ENCODE data around the gene ACP4. TPM values are rescaled to one million over a fixed set of nuclear protein-coding genes. Genes with fewer than 3 reads are reported as not detected.

Gene ACP4
- total and polyA plus RNA-seq, 2 experiments from 2014 or later = not detected

DNA sequence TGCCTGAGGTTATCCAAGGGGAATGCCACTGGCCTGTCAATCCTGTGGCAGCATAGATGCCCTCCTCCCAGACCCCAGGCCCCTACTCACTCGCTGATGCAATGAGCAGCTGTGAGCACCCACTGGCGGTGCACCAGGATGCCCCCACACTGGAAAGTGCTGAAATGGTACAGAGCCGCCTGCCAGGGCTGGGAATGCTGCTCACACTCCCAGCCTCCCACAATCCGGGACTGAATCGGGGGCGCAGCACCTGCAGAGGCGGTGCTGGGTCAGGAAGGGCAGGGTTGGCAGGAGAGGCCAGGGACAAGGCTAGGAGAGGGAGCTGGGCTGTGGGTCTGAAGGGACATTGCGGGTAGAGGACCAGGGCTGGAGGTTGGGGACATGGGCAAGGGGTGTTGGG is 31.4 kb downstream of the ACP4 start:
- Histone ChIP-seq H3K27ac (no peak overlapping the region), H2AFZ (no peak overlapping the region), H3K9ac (no peak overlapping the region), H3K9me2 (ENCODE audit: insufficient read depth) (no peaks in the 10 kb centered on the region), H3K4me2 (ENCODE audit: unreplicated experiment) (no peak overlapping the region), H3K79me2 (ENCODE audit: insufficient read depth) (no peaks in the 10 kb centered on the region), H3F3A (ENCODE audit: insufficient read depth) (no peaks in the 10 kb centered on the region), H4K20me1 (ENCODE audit: insufficient read depth) (no peaks in the 10 kb centered on the region), H3K36me3 (ENCODE audit: low read depth) (no peaks in the 10 kb centered on the region), H3K27me3 (replicated peaks; ENCODE audit: insufficient read depth) (peaks cover 42% of the 10 kb centered on the region), H3K4me1 (ENCODE audit: insufficient read depth) (no peaks in the 10 kb centered on the region), H3K9me3 (ENCODE audit: low read depth) (no peaks in the 10 kb centered on the region), H3K4me3 (no peak overlapping the region)
- DNase-seq = no peak
- in situ Hi-C loops (cut with MboI) = no loop called here
- WGBS, 2 experiments (ENCODE audit: low coverage in 1 of 2, low lambda C conversion rate in 2 of 2, missing lambda C conversion rate in 2 of 2) = 43 to 49% methylated on average over 8 of the region's 8 CpGs
- no peak for TF ChIP-seq EZH2 (IDR thresholded peaks at IDR 0.05; ENCODE audit: insufficient read depth, poor library complexity, severe bottlenecking)
- no peak for TF ChIP-seq EZH2phosphoT487 (IDR thresholded peaks at IDR 0.05; ENCODE audit: insufficient read depth, low read depth)

DNA sequence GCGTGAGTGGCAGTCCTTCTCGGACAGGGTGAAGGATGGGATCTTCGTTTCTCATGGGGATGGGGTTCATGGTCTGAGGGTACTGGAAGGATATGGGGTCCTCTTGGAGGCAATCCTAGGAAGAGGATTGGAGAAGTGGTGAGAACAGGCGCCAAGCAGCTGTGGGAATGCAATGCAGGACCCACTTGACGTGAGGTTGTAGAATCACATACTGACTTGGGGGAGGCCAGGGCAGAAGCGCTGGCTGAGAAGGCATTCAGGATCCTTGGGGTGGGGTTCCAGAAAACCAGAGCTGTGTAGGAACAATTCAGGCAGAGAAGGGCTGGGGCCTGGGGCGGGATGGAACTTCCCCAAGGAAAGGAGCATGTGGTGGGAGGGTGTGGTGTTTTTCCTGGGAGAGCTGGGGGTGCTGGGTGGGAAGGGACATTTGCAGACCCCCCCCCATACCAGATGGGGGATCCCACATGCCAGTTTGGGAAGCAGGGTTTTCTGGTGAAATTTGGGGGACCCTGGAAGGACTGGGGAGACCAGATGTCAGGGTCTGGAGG is 32.5 kb downstream of the ACP4 start:
- WGBS, 2 experiments (ENCODE audit: low coverage in 1 of 2, low lambda C conversion rate in 2 of 2, missing lambda C conversion rate in 2 of 2) = 39 to 43% methylated on average over 7 of the region's 7 CpGs
- in situ Hi-C loops (cut with MboI) = no loop called here
- no peak for TF ChIP-seq EZH2phosphoT487 (IDR thresholded peaks at IDR 0.05; ENCODE audit: insufficient read depth, low read depth)
- H3K9me2 ChIP-seq (ENCODE audit: insufficient read depth) = no peaks in the 10 kb centered on the region
- no peak overlapping the region for H3K27ac ChIP-seq
- H3F3A ChIP-seq (ENCODE audit: insufficient read depth) = no peaks in the 10 kb centered on the region
- H3K79me2 ChIP-seq (ENCODE audit: insufficient read depth) = no peaks in the 10 kb centered on the region
- H3K4me2 ChIP-seq (ENCODE audit: unreplicated experiment) = no peak overlapping the region
- H3K9ac ChIP-seq = no peak overlapping the region
- no peak overlapping the region for H2AFZ ChIP-seq
- no peaks in the 10 kb centered on the region for H3K9me3 ChIP-seq (ENCODE audit: low read depth)
- peaks cover 41% of the 10 kb centered on the region for H3K27me3 ChIP-seq (replicated peaks; ENCODE audit: insufficient read depth)
- DNase-seq = no peak
- H3K4me1 ChIP-seq (ENCODE audit: insufficient read depth) = no peaks in the 10 kb centered on the region
- H4K20me1 ChIP-seq (ENCODE audit: insufficient read depth) = no peaks in the 10 kb centered on the region
- H3K36me3 ChIP-seq (ENCODE audit: low read depth) = no peaks in the 10 kb centered on the region
- no peak overlapping the region for H3K4me3 ChIP-seq

DNA sequence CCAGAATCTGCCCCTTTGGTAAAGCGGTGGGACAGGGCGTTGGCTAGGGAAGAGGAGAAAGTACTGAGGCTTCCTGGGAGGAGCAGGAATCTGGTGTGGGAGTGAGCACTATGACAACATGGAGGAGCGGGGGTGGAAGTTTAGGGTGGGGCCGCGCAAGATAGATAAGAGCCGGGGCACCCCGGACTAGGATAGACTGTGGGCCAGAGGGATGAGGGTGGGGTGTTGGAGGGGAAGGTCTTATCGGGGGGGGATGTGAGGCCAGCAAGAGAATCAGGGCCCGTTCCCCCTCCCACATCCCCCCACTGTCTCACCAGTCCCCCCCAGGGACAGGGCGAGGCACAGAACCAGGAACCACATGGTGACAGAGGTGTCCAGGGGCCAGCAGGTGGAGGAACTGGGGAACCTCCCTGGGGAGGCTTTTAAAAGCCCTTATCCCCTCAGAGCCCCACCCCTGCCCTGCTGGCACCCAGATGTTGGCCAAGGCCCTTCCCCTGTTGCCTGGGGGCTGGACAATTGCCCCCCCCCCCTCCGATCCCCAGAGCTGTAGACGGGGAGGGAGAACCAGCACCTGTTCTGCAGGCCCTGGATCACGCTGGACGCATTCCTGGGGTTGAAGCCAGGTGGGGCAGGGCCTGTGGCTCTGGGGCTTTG is 33.3 kb downstream of the ACP4 start, which contains the start of gene KLK1:
Gene KLK1 (minus strand): TSS at position 399 of the 654 bp plus-strand sequence. CDS start 39 bp downstream, at position 360.
- in situ Hi-C loops (cut with MboI) = no loop called here
- no peaks in the 10 kb centered on the region for H4K20me1 ChIP-seq (ENCODE audit: insufficient read depth)
- no peaks in the 10 kb centered on the region for H3F3A ChIP-seq (ENCODE audit: insufficient read depth)
- no peak for DNase-seq
- H3K9ac ChIP-seq = no peak within 1 kb of the TSS
- no peaks in the 10 kb centered on the region for H3K36me3 ChIP-seq (ENCODE audit: low read depth)
- TF ChIP-seq EZH2 (IDR thresholded peaks at IDR 0.05; ENCODE audit: insufficient read depth, poor library complexity, severe bottlenecking) (no peak), EZH2phosphoT487 (IDR thresholded peaks at IDR 0.05; ENCODE audit: insufficient read depth, low read depth) (no peak)
- H2AFZ ChIP-seq = no peak within 1 kb of the TSS
- H3K79me2 ChIP-seq (ENCODE audit: insufficient read depth) = no peaks in the 10 kb centered on the region
- 27 to 31% methylated on average over 10 to 14 of the region's 14 CpGs for WGBS, 2 experiments (ENCODE audit: low coverage in 1 of 2, low lambda C conversion rate in 2 of 2, missing lambda C conversion rate in 2 of 2)
- no peaks in the 10 kb centered on the region for H3K4me1 ChIP-seq (ENCODE audit: insufficient read depth)
- H3K27ac ChIP-seq = no peak within 1 kb of the TSS
- no peaks in the 10 kb centered on the region for H3K9me2 ChIP-seq (ENCODE audit: insufficient read depth)
- H3K4me3 ChIP-seq = no peak within 1 kb of the TSS
- H3K27me3 ChIP-seq (replicated peaks; ENCODE audit: insufficient read depth) = peaks cover 37% of the 10 kb centered on the region
- H3K4me2 ChIP-seq (ENCODE audit: unreplicated experiment) = no peak within 1 kb of the TSS
- no peaks in the 10 kb centered on the region for H3K9me3 ChIP-seq (ENCODE audit: low read depth)

DNA sequence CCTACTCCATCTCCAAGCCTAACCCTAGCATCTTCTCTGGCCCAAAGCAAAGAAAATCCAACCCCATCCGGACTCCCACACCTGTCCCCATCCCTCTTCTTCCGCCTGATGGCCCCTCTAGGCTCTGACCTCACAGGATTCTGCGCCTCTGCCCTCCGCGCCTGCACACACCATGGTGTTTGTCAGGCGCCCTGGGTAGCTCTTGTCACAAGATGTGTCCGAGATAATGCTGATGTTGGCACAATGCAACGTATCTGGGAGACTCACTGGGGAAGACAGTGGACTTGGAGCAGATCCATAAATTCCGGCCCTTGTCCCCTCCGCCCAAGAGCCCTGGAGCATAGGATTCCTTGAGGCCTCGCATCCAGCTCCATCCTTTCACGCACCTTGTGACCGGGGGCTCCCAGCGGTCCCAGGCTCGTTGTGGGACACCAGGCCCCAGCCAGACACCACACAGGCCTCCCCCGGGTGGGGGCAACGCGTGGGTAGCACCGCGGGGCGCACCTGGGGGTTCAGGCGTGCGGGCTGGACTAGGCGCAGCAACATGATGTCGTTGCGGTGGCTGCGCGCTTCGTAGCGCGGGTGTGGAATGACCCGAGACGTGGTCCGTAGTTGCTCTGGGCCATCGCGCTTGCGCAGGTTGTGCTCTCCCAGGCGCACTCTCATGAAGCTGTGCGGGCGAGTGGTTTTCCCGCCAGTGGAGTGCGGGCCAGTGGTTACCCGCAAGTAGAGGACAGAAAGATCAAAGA is 36.5 kb downstream of the ACP4 start:
- H3K79me2 ChIP-seq (ENCODE audit: insufficient read depth) = no peaks in the 10 kb centered on the region
- H3K9ac ChIP-seq = no peak overlapping the region
- H3K4me3 ChIP-seq = no peak overlapping the region
- H3F3A ChIP-seq (ENCODE audit: insufficient read depth) = no peaks in the 10 kb centered on the region
- WGBS, 2 experiments (ENCODE audit: low coverage in 1 of 2, low lambda C conversion rate in 2 of 2, missing lambda C conversion rate in 2 of 2) = 61 to 67% methylated on average over 40 to 43 of the region's 43 CpGs
- H4K20me1 ChIP-seq (ENCODE audit: insufficient read depth) = no peaks in the 10 kb centered on the region
- DNase-seq = no peak
- in situ Hi-C loops (cut with MboI) = no loop called here
- peaks cover 11% of the 10 kb centered on the region; the same call in 1 of the 2 replicates for H3K27me3 ChIP-seq (replicated peaks; ENCODE audit: insufficient read depth)
- H3K27ac ChIP-seq = no peak overlapping the region
- no peaks in the 10 kb centered on the region for H3K9me2 ChIP-seq (ENCODE audit: insufficient read depth)
- H3K4me1 ChIP-seq (ENCODE audit: insufficient read depth) = no peaks in the 10 kb centered on the region
- H3K9me3 ChIP-seq (ENCODE audit: low read depth) = no peaks in the 10 kb centered on the region
- no peak overlapping the region for H3K4me2 ChIP-seq (ENCODE audit: unreplicated experiment)
- H2AFZ ChIP-seq = no peak overlapping the region
- H3K36me3 ChIP-seq (ENCODE audit: low read depth) = no peaks in the 10 kb centered on the region
- TF ChIP-seq EZH2phosphoT487 (IDR thresholded peaks at IDR 0.05; ENCODE audit: insufficient read depth, low read depth) = no peak
- TF ChIP-seq EZH2 (IDR thresholded peaks at IDR 0.05; ENCODE audit: insufficient read depth, poor library complexity, severe bottlenecking) = no peak
